GM12873 (cell line): ENCODE results near the gene NTN4.

Experiments
- CTCF ChIP-seq: IDR thresholded peaks from 2 replicates; pipeline ENCODE4 v1.5.1; 2012; ENCODE audit warnings: low read depth, mild to moderate bottlenecking, moderate library complexity, low read length, control low read depth; ENCODE audit not compliant: insufficient read depth; ENCODE audit errors: missing control alignments

NTN4 gene

DNA sequence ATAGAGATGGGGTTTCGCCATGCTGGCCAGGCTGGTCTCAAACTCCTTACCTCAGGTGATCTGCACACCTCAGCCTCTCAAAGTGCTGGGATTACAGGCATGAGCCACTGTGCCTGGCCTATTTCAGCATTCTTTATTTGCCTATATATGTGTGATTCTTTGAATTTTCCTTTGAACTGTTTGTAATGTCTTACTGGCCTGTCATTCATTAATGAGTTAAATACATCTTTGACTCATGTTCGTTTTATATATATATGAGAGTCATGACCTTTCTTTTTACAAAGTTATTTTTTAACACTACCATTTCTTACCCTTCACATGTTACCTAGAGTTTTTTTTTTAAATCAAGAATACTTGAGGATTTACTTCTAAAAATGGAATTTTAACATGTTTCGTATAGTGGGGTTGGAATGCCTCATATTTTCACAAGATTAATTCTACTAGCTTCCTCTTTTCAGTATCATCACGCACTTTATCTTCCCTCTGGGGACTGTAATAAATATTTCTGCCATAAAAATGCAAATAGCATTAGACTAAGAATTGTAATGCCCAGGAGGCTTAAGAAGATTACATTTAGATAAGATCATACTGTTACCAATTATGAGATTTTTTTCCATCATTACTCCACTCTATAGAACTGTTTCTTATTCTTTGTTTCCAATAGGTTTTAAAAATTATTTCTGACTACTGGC is 66.7 kb downstream of the NTN4 start:
- no peak for TF ChIP-seq CTCF

- TF ChIP-seq CTCF = peak; percentile 19
Measured at GRCh38 chr12:95721320-95721719, 69.2 kb downstream of the NTN4 start.

GRCh38 chr12:95720146-95720545 is 70.4 kb downstream of the NTN4 start:
- TF ChIP-seq CTCF = no peak

DNA sequence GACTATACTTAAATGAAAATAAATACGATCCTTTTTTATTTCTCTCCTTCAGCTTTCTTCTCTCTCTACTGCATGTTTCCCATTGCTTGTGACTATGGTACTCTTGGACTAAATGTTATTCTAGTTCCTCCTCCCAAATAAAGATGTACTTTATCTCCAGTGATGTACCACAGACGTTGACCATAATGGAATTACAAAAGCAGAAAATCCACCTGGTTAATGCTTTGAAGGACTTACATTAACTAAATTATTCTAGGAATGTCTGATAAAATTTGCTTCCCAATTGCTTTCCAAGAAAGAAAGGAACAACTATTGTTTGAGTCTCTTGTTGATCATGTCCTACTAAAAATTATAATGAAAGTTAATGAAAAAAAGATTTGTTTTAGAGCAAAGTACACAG is 71.8 kb downstream of the NTN4 start:
- TF ChIP-seq CTCF = no peak

DNA sequence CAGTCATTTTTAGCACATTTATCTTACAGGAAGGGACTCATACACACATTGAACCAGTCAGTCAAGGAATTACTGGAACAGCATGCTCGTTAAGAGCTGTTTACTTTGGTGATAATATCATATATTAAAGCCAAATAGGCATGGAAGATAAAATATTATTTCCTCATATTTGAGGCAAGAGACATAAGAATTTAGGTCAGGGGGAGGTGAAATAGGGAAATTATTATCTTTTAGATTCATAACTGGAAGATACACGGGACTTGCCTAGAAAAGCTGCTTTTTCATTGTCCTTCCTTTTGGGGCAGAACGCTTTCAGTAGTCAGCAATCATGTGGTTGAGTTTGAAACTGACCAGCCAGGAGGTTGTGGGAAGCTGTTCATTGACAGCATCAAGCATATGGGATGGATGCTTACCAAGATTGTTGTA is 72.5 kb downstream of the NTN4 start:
- no peak for TF ChIP-seq CTCF

DNA sequence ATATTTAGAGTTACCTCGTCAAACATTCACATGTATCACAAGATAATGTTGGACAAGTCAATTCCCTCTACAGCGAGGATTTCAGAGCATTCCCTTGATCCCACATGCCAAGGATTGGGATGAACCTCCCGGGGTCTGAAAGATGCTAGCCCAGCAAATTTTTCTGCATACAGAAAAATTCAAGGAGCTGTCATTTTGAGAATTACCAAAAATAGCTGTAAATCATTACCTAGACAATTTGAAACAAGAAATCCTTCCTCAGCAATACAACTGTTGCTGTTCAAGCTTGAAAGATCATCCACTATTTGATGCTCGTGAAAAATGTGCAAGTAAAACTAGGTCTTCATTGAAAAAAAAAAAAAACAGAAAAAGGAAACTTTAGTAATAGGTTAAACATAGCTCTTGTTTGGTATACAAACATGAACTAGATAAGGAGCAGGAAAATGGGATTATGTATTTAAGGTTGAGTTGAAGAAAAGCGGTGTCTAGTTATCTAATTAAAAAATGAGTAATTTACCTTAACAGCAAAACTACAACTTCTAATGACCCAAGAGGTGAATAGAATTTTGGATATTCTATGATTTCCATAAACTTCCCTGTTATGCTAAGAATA is 73.1 kb downstream of the NTN4 start:
- TF ChIP-seq CTCF = no peak

DNA sequence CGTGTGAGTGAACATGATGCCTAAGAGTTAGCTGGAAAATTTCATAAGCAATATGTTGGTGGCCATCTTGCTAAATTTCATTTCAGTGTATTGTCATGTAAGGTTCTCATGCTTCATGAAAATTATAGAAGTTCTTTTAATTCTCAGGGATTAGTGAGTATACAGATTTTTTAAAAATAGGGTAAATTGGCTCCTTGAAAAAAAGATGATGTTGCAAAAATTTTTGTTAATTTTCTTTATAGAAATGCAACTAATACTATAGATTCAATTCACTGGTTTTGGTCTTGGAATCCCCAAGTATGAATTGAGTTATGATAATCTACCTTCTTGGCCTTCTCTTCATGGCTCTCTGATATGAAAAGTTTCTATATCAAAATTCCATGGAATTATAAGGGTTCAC is 75.4 kb downstream of the NTN4 start:
- no peak for TF ChIP-seq CTCF
